RPMI7951 (cell line): ENCODE data around the gene CDK16. TPM values are rescaled to one million over a fixed set of nuclear protein-coding genes. Genes with fewer than 3 reads are reported as not detected.
A peak's percentile ranks its signal among the peaks of the same experiment; 100 is the strongest.
"Not testable (repeated sequence)": the region's sequence is repeated elsewhere in the genome, so short reads cannot be mapped to it uniquely, and the experiment has no call there.

Source experiments
- DNase-seq: peaks from one replicate; pipeline ENCODE4 v3.0.0-alpha.2; 2012; ENCODE audit warnings: low read depth
- total RNA-seq: library from RNA; depleted of rRNA; stranded (reverse); fragments of >200 nt; shearing (Covaris generic); gene quantifications from 2 replicates; pipeline ENCODE4 v1.2.3, GENCODE V29; 2014; rRNA removed

Gene CDK16
- total RNA-seq, 1 experiment from 2014 or later = 179 TPM

- DNase-seq = peak; percentile 48
These were observed 28.9 kb downstream of the CDK16 start for GRCh38 chrX:47247206-47247998.

GRCh38 chrX:47247999-47248320 is 29.5 kb downstream of the CDK16 start:
- no peak for DNase-seq

GRCh38 chrX:47248576-47248975 is 30.1 kb downstream of the CDK16 start:
- DNase-seq = no peak

- no peak for DNase-seq
These were observed 31.5 kb downstream of the CDK16 start for GRCh38 chrX:47250017-47250347.

DNA sequence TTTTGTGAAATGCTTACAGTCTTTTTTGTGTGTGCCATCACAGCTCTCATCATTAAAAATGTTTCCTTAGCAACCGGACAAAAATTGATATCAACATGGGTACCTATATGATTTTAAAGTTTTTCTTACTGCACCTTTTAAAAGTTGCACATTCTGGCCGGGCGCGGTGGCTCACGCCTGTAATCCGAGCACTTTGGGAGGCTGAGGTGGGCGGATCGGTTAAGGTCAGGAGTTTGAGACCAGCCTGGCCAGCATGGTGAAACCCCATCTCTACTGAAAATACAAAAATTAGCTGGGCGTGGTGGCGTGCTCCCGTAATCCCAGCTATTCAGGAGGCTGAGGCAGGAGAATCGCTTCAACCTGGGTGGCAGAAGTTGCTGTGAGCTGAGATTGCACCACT is 39.1 kb downstream of the CDK16 start:
- not testable (repeated sequence) for DNase-seq

- DNase-seq = peak; percentile 63
These were observed 46.1 kb downstream of the CDK16 start for GRCh38 chrX:47264483-47265173.

GRCh38 chrX:47266643-47267042 is 48.2 kb downstream of the CDK16 start:
- DNase-seq = no peak

DNA sequence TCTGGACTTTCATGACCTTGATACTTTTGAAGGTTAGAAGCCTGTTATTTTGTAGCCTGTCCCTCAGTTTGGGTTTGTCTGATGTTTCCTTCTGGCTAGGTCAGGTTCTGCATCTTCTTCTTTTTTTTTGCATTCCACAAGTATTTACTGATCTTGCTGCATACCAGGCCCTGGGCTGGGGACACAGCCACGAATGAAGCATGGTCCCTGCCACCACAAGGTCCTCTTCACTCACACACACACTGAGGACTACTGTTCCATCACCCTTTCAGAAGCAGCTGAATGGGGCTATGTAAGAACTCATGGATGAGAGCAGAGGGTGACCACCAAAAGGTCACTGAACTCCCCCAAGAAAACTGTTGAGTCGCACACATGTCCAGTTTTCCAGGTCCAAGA is 53.5 kb downstream of the CDK16 start:
- DNase-seq = no peak

DNA sequence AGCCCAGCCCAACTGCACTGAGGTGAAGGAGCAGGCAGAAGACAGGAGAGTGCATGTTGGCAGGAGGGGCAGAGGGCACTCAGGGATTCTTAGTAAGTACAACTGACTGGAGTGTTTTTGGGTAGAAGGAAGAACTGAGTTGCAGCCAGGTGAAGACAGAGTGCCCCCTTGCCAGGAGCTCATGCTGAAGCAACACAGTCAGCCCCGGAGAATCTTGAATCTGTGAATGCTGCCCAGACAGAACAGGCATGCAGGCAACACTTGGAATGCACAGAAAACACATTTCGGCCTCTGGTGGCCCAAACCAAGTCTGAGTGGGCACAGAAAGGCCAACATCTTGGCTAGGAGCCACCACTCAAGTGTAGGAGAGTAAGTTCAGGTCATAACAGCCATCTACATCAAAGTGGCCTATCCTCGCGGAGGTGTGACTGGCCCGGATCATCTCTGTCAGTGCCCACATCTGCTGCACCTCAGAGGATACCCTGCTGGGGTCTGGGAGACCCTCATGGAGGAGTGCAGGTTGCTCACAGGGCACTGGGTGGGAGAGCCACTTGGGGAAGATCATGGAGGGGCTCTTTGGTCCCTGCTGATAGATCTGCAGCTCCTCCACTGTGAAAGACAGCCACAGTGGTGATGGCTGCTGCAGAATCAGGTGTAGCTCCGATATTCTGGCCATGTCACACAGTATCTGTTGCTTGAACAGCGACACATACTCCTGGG is 54.7 kb downstream of the CDK16 start:
- DNase-seq = no peak

DNA sequence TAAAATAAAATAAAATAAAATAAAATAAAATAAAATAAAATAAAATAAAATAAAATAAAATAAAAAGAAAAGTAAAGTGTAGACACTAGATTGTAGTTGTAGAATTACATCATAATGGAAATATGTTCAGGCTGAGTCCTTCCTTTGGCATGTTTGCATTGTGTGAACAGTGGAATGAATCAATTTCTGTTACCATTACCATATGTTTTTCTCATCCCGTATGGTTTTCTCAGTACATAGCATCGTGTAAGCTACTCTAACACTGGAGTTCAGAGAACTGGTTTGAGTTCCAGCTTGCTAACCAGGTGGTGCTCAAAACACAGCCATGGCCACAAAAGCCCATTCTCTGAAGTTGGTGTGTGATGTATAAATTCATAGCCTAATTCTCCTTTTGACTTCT is 60.2 kb downstream of the CDK16 start:
- DNase-seq = peak; percentile 5

Other genes with a start within 250 kb of the CDK16 start
- gene RGN, start 140.2 kb upstream of the CDK16 start, total RNA-seq = 0.10 TPM in 1 of 2 replicates, not detected in the other
- 172 and 213 TPM in 2 replicates for gene NDUFB11, start 74.0 kb upstream of the CDK16 start, total RNA-seq
- gene RBM10, start 73.5 kb upstream of the CDK16 start, total RNA-seq = 36.6 and 41.7 TPM in 2 replicates
- gene UBA1, start 24.9 kb upstream of the CDK16 start, total RNA-seq = 254 and 283 TPM in 2 replicates
- gene USP11, start 14.3 kb downstream of the CDK16 start, total RNA-seq = 35.5 and 36.4 TPM in 2 replicates
- 0.48 and 0.59 TPM in 2 replicates for gene ZNF157, start 151.9 kb downstream of the CDK16 start, total RNA-seq